ENCODE measurements around the gene FAM83F.

DNA sequence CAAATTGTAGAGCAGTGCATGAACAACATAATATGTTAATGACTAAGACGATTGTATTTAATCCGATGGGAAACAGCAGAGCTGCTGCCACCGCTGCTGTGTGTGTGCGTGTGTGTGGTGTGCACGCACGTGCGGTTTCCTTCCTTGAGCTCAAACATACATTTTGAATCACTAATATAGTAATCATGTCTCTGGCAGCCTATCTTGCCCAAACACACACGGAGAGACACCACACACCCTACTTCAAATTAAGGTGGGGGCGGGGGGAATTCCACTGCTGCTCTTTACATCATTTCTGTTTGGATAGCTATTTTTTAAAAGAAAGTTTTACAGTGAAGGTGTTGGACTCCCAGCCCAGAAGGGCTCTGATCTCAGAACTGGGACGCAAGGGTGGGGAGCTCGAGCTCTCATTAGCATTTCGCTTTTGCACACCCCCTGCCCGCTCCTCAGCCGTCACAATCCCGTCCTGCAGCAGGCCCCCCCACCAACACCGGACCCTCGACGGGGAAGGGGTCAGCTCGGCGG, 651 bp upstream of the FAM83F start:
- TF ChIP-seq, protein P1, sequence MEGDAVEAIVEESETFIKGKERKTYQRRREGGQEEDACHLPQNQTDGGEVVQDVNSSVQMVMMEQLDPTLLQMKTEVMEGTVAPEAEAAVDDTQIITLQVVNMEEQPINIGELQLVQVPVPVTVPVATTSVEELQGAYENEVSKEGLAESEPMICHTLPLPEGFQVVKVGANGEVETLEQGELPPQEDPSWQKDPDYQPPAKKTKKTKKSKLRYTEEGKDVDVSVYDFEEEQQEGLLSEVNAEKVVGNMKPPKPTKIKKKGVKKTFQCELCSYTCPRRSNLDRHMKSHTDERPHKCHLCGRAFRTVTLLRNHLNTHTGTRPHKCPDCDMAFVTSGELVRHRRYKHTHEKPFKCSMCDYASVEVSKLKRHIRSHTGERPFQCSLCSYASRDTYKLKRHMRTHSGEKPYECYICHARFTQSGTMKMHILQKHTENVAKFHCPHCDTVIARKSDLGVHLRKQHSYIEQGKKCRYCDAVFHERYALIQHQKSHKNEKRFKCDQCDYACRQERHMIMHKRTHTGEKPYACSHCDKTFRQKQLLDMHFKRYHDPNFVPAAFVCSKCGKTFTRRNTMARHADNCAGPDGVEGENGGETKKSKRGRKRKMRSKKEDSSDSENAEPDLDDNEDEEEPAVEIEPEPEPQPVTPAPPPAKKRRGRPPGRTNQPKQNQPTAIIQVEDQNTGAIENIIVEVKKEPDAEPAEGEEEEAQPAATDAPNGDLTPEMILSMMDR (IDR thresholded peaks at IDR 0.05; ENCODE audit: insufficient read depth, low read length, poor library complexity, severe bottlenecking), result no peak
- no peak for TF ChIP-seq EZH2phosphoT487 (conservative IDR thresholded peaks at IDR 0.05; ENCODE audit: low read length)
